ENCODE results near the gene ZNF385B. TPM values are rescaled to one million over a fixed set of nuclear protein-coding genes. Genes with fewer than 3 reads are reported as not detected.

Gene ZNF385B
- total RNA-seq, 4 donors from 2014 or later, result 2.2 to 5.0 (median 4.0) TPM

- DNase-seq (ENCODE audit: extremely low spot score), result no peak
- H3K36me3 ChIP-seq, result no peaks in the 10 kb centered on the region
- H3K4me1 ChIP-seq, result no peaks in the 10 kb centered on the region
- no peak overlapping the region for H3K4me3 ChIP-seq
- intact Hi-C loops (cut with DNase I), result no loop called here
- no peaks in the 10 kb centered on the region for H3K9me3 ChIP-seq
- H3K27ac ChIP-seq (replicated peaks in 1 of 4), result no peak overlapping the region
- no peaks in the 10 kb centered on the region for H3K27me3 ChIP-seq
- TF ChIP-seq POLR2A (IDR thresholded peaks at IDR 0.05; ENCODE audit: low read depth), result no peak
- 100% methylated on average over 1 of the region's 1 CpG for WGBS
Measured at GRCh38 chr2:179434357-179434756, 427.1 kb downstream of the ZNF385B start.

DNA sequence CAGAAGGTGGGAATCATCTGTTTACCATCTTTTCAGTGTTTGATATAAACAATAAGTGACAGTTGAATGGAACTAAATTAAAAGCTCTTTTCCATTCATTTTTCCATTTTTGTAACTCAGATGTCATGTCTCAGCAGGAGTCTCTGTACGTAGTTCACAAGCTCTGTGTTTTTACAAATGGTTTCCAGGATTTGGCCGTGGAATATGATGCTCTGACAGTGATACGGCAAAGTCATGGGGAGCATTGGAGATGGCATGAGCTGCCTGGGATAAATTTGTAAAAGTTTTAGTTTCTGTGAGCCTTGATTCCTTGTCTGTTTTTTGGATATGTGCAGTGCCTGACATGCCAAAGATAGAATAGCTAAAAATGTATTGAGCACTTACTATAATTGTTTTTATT lies 428.7 kb downstream of the ZNF385B start:
- H3K4me3 ChIP-seq, result no peak overlapping the region
- WGBS, result 90% methylated on average over 3 of the region's 3 CpGs
- TF ChIP-seq EP300 (IDR thresholded peaks at IDR 0.05) (no peak), POLR2A (IDR thresholded peaks at IDR 0.05; ENCODE audit: low read depth) (no peak), POLR2AphosphoS5 (IDR thresholded peaks at IDR 0.05) (no peak)
- TF ChIP-seq, protein P1, sequence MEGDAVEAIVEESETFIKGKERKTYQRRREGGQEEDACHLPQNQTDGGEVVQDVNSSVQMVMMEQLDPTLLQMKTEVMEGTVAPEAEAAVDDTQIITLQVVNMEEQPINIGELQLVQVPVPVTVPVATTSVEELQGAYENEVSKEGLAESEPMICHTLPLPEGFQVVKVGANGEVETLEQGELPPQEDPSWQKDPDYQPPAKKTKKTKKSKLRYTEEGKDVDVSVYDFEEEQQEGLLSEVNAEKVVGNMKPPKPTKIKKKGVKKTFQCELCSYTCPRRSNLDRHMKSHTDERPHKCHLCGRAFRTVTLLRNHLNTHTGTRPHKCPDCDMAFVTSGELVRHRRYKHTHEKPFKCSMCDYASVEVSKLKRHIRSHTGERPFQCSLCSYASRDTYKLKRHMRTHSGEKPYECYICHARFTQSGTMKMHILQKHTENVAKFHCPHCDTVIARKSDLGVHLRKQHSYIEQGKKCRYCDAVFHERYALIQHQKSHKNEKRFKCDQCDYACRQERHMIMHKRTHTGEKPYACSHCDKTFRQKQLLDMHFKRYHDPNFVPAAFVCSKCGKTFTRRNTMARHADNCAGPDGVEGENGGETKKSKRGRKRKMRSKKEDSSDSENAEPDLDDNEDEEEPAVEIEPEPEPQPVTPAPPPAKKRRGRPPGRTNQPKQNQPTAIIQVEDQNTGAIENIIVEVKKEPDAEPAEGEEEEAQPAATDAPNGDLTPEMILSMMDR (IDR thresholded peaks at IDR 0.05), result no peak
- no peaks in the 10 kb centered on the region for H3K9me3 ChIP-seq
- no peaks in the 10 kb centered on the region for H3K36me3 ChIP-seq
- peaks cover 0 to 4% (median 0%) of the 10 kb centered on the region in 4 donors for H3K4me1 ChIP-seq
- no peak for DNase-seq (ENCODE audit: extremely low spot score)
- intact Hi-C loops (cut with DNase I), result no loop called here
- H3K27me3 ChIP-seq, result no peaks in the 10 kb centered on the region
- H3K27ac ChIP-seq (replicated peaks in 1 of 4), result no peak overlapping the region

GRCh38 chr2:179429597-179429996 lies 431.8 kb downstream of the ZNF385B start:
- Histone ChIP-seq H3K4me3 (no peak overlapping the region), H3K36me3 (no peaks in the 10 kb centered on the region), H3K4me1 (peaks cover 0 to 4% (median 0%) of the 10 kb centered on the region in 4 donors), H3K9me3 (no peaks in the 10 kb centered on the region), H3K27me3 (no peaks in the 10 kb centered on the region), H3K27ac (replicated peaks in 1 of 4) (no peak overlapping the region)
- TF ChIP-seq POLR2A (IDR thresholded peaks at IDR 0.05; ENCODE audit: low read depth), result no peak
- TF ChIP-seq, protein P1 (IDR thresholded peaks at IDR 0.05), result no peak
- TF ChIP-seq EP300 (IDR thresholded peaks at IDR 0.05), result no peak
- TF ChIP-seq POLR2AphosphoS5 (IDR thresholded peaks at IDR 0.05), result no peak
- no peak for DNase-seq (ENCODE audit: extremely low spot score)
- 94% methylated on average over 2 of the region's 2 CpGs for WGBS
- intact Hi-C loops (cut with DNase I), result no loop called here

DNA sequence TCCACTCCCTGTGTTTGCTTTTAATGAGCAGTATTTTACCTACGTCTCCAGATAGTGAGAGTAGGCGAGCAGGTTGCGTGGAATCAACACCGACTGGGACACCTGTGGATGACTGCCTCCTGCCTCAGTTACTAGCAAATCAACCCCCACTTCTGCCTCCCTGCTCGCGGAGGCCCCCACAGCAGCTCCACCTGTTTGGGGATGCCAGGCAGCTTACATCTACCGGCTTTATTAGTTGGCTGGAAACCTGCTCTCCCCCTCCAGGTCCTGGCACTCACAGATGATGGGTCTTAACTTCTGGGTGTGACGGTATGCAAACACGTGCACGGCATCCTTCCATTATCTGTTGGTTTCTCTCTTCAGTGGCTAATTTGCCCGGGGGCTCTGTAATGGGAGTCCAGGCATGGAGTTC lies 432.3 kb downstream of the ZNF385B start:
- intact Hi-C loops (cut with DNase I), result no loop called here
- Histone ChIP-seq H3K36me3 (no peaks in the 10 kb centered on the region), H3K27ac (replicated peaks in 1 of 4) (peak overlapping the region in 1 of 4 donors; percentile 8), H3K9me3 (no peaks in the 10 kb centered on the region), H3K4me1 (peaks cover 0 to 4% (median 0%) of the 10 kb centered on the region in 4 donors), H3K27me3 (no peaks in the 10 kb centered on the region), H3K4me3 (peak overlapping the region in 1 of 4 donors; percentile 14)
- 72% methylated on average over 11 of the region's 11 CpGs for WGBS
- TF ChIP-seq EP300 (IDR thresholded peaks at IDR 0.05) (no peak), POLR2A (IDR thresholded peaks at IDR 0.05; ENCODE audit: low read depth) (no peak), POLR2AphosphoS5 (IDR thresholded peaks at IDR 0.05) (no peak)
- TF ChIP-seq, protein P1 (IDR thresholded peaks at IDR 0.05), result no peak
- no peak for DNase-seq (ENCODE audit: extremely low spot score)

DNA sequence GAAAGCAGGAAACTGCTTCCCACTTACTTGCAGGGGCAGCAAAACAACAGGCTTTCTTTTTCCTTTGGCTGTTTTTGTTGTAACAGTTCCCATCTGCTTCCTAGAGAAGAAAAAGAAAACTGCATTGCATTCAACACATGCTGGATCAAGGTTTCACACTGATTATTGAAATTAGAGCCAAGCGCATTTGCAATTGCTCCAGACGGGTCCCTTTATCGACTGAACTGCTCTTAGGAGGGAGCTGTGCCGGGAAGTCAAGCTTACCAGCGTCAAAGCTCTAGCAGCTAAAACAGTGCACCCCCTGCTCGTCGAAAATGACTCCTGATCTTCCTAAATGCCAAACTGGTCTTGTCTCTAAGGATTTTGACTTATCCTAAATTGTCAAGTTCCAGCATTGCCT lies 432.8 kb downstream of the ZNF385B start:
- TF ChIP-seq, protein P1 (IDR thresholded peaks at IDR 0.05), result no peak
- TF ChIP-seq POLR2A (IDR thresholded peaks at IDR 0.05; ENCODE audit: low read depth), result no peak
- TF ChIP-seq POLR2AphosphoS5 (IDR thresholded peaks at IDR 0.05), result no peak
- TF ChIP-seq EP300 (IDR thresholded peaks at IDR 0.05), result no peak
- Histone ChIP-seq H3K9me3 (no peaks in the 10 kb centered on the region), H3K36me3 (no peaks in the 10 kb centered on the region), H3K27ac (replicated peaks in 1 of 4) (peak overlapping the region in 1 of 4 donors; percentile 8), H3K4me1 (peaks cover 0 to 4% (median 0%) of the 10 kb centered on the region in 4 donors), H3K27me3 (no peaks in the 10 kb centered on the region), H3K4me3 (peak overlapping the region in 1 of 4 donors; percentile 14)
- intact Hi-C loops (cut with DNase I), result no loop called here
- 62% methylated on average over 7 of the region's 7 CpGs for WGBS
- DNase-seq (ENCODE audit: extremely low spot score), result no peak

Data from esophagus muscularis mucosa (tissue), 4 donors.